Measurements from ENCODE around the gene ARPP21. TPM values are rescaled to one million over a fixed set of nuclear protein-coding genes. Genes with fewer than 3 reads are reported as not detected.

Gene ARPP21
- total RNA-seq, 4 donors from 2014 or later: under 0.01 to 0.33 (median 0.13) TPM; not detected in 1

GRCh38 chr3:35651851-35652250 is 12.5 kb downstream of the ARPP21 start:
- Histone ChIP-seq H3K4me1 (no peaks in the 10 kb centered on the region), H3K9me3 (no peaks in the 10 kb centered on the region), H3K27ac (replicated peaks in 1 of 4) (no peak overlapping the region), H3K36me3 (no peaks in the 10 kb centered on the region), H3K4me3 (no peak overlapping the region), H3K27me3 (no peaks in the 10 kb centered on the region)
- WGBS: 81% methylated on average over 1 of the region's 1 CpG
- intact Hi-C loops (cut with DNase I): no loop called here
- TF ChIP-seq POLR2AphosphoS5 (IDR thresholded peaks at IDR 0.05): no peak
- no peak for TF ChIP-seq EP300 (IDR thresholded peaks at IDR 0.05)
- TF ChIP-seq CTCF (IDR thresholded peaks at IDR 0.05): no peak
- no peak for TF ChIP-seq POLR2A (IDR thresholded peaks at IDR 0.05; ENCODE audit: low read depth)
- DNase-seq (ENCODE audit: extremely low spot score): no peak

- intact Hi-C loops (cut with DNase I): no loop called here
- H3K27ac ChIP-seq (replicated peaks in 1 of 4): no peak overlapping the region
- 99% methylated on average over 7 of the region's 7 CpGs for WGBS
- DNase-seq (ENCODE audit: extremely low spot score): no peak
- H3K27me3 ChIP-seq: peaks cover 0 to 3% (median 0%) of the 10 kb centered on the region in 4 donors
- H3K9me3 ChIP-seq: no peaks in the 10 kb centered on the region
- H3K4me1 ChIP-seq: no peaks in the 10 kb centered on the region
- H3K36me3 ChIP-seq: no peaks in the 10 kb centered on the region
- no peak for TF ChIP-seq EP300 (IDR thresholded peaks at IDR 0.05)
- TF ChIP-seq CTCF (IDR thresholded peaks at IDR 0.05): no peak
- TF ChIP-seq POLR2A (IDR thresholded peaks at IDR 0.05; ENCODE audit: low read depth): no peak
- no peak for TF ChIP-seq POLR2AphosphoS5 (IDR thresholded peaks at IDR 0.05)
- no peak overlapping the region for H3K4me3 ChIP-seq
Observed at GRCh38 chr3:35653347-35653746, 14.0 kb downstream of the ARPP21 start.

GRCh38 chr3:35654476-35654875 is 15.2 kb downstream of the ARPP21 start:
- no peak for DNase-seq (ENCODE audit: extremely low spot score)
- no peaks in the 10 kb centered on the region for H3K36me3 ChIP-seq
- H3K9me3 ChIP-seq: no peaks in the 10 kb centered on the region
- H3K27me3 ChIP-seq: peaks cover 0 to 3% (median 0%) of the 10 kb centered on the region in 4 donors
- 57% methylated on average over 5 of the region's 5 CpGs for WGBS
- no peak for TF ChIP-seq CTCF (IDR thresholded peaks at IDR 0.05)
- no peak for TF ChIP-seq POLR2AphosphoS5 (IDR thresholded peaks at IDR 0.05)
- intact Hi-C loops (cut with DNase I): no loop called here
- H3K4me1 ChIP-seq: no peaks in the 10 kb centered on the region
- H3K27ac ChIP-seq (replicated peaks in 1 of 4): no peak overlapping the region
- H3K4me3 ChIP-seq: no peak overlapping the region

- no peak overlapping the region for H3K4me3 ChIP-seq
- TF ChIP-seq EP300 (IDR thresholded peaks at IDR 0.05) (no peak), CTCF (IDR thresholded peaks at IDR 0.05) (no peak), POLR2AphosphoS5 (IDR thresholded peaks at IDR 0.05) (no peak), POLR2A (IDR thresholded peaks at IDR 0.05; ENCODE audit: low read depth) (no peak)
- H3K9me3 ChIP-seq: no peaks in the 10 kb centered on the region
- peaks cover 0 to 6% (median 2%) of the 10 kb centered on the region in 4 donors for H3K4me1 ChIP-seq
- no peaks in the 10 kb centered on the region for H3K36me3 ChIP-seq
- intact Hi-C loops (cut with DNase I): no loop called here
- DNase-seq (ENCODE audit: extremely low spot score): no peak
- H3K27ac ChIP-seq (replicated peaks in 1 of 4): no peak overlapping the region
- 89% methylated on average over 1 of the region's 1 CpG for WGBS
- peaks cover 0 to 3% (median 0%) of the 10 kb centered on the region in 4 donors for H3K27me3 ChIP-seq
Observed at GRCh38 chr3:35658686-35659085, 19.4 kb downstream of the ARPP21 start.

- Histone ChIP-seq H3K36me3 (no peaks in the 10 kb centered on the region), H3K9me3 (no peaks in the 10 kb centered on the region), H3K4me3 (no peak overlapping the region), H3K27ac (replicated peaks in 1 of 4) (no peak overlapping the region), H3K4me1 (peaks cover 4 to 13% (median 9%) of the 10 kb centered on the region in 4 donors), H3K27me3 (peaks cover 0 to 3% (median 0%) of the 10 kb centered on the region in 4 donors)
- no peak for DNase-seq (ENCODE audit: extremely low spot score)
- intact Hi-C loops (cut with DNase I): no loop called here
- TF ChIP-seq EP300 (IDR thresholded peaks at IDR 0.05) (no peak), CTCF (IDR thresholded peaks at IDR 0.05) (no peak), POLR2AphosphoS5 (IDR thresholded peaks at IDR 0.05) (no peak)
Observed at GRCh38 chr3:35659768-35660167, 20.4 kb downstream of the ARPP21 start.
